Measurements from ENCODE around the gene ATG4B.
"Not testable (repeated sequence)": the region's sequence is repeated elsewhere in the genome, so short reads cannot be mapped to it uniquely, and the experiment has no call there.

Gene ATG4B

GRCh38 chr2:241637018-241637794, at the start of gene ATG4B, which contains the start of gene THAP4:
Gene ATG4B, plus strand, starts transcription at chr2:241637693. Its CDS starts 22 bp downstream, at chr2:241637715.
Gene THAP4, minus strand, starts transcription at chr2:241637158. Its CDS starts 141 bp downstream, at chr2:241637017.
- DNase-seq (ENCODE audit: low read depth): peak; percentile 64

GRCh38 chr2:241589863-241590262, 47.6 kb upstream of the ATG4B start:
- not testable (repeated sequence) for DNase-seq (ENCODE audit: low read depth)

- DNase-seq (ENCODE audit: low read depth): not testable (repeated sequence)
Observed at GRCh38 chr2:241590496-241591455, 46.7 kb upstream of the ATG4B start.

GRCh38 chr2:241592126-241592845, 45.2 kb upstream of the ATG4B start:
- no peak for DNase-seq (ENCODE audit: low read depth)

- DNase-seq (ENCODE audit: low read depth): no peak
Observed at GRCh38 chr2:241593271-241593670, 44.2 kb upstream of the ATG4B start.

- DNase-seq (ENCODE audit: low read depth): no peak
Observed at GRCh38 chr2:241595600-241596140, 41.8 kb upstream of the ATG4B start.

GRCh38 chr2:241597561-241597960, 39.9 kb upstream of the ATG4B start:
- DNase-seq (ENCODE audit: low read depth): no peak

GRCh38 chr2:241598061-241598460, 39.4 kb upstream of the ATG4B start:
- DNase-seq (ENCODE audit: low read depth): no peak

- DNase-seq (ENCODE audit: low read depth): no peak
Observed at GRCh38 chr2:241598487-241598886, 39.0 kb upstream of the ATG4B start.

GRCh38 chr2:241599615-241600014, 37.9 kb upstream of the ATG4B start:
- no peak for DNase-seq (ENCODE audit: low read depth)

GRCh38 chr2:241601841-241602240, 35.7 kb upstream of the ATG4B start:
- no peak for DNase-seq (ENCODE audit: low read depth)

- no peak for DNase-seq (ENCODE audit: low read depth)
Observed at GRCh38 chr2:241602720-241603119, 34.8 kb upstream of the ATG4B start.

GRCh38 chr2:241603686-241604085, 33.8 kb upstream of the ATG4B start:
- no peak for DNase-seq (ENCODE audit: low read depth)

- no peak for DNase-seq (ENCODE audit: low read depth)
Observed at GRCh38 chr2:241606186-241606585, 31.3 kb upstream of the ATG4B start.

GRCh38 chr2:241607162-241607885, 30.2 kb upstream of the ATG4B start:
- no peak for DNase-seq (ENCODE audit: low read depth)

GRCh38 chr2:241608881-241609280, 28.6 kb upstream of the ATG4B start:
- DNase-seq (ENCODE audit: low read depth): no peak

GRCh38 chr2:241609859-241610793, 27.4 kb upstream of the ATG4B start:
- DNase-seq (ENCODE audit: low read depth): peak; percentile 86

- DNase-seq (ENCODE audit: low read depth): no peak
Observed at GRCh38 chr2:241611062-241611461, 26.4 kb upstream of the ATG4B start.

GRCh38 chr2:241612156-241613016, 25.1 kb upstream of the ATG4B start:
- DNase-seq (ENCODE audit: low read depth): no peak

All from stimulated activated CD8-positive, alpha-beta memory T cell treated with anti-CD3 and anti-CD28 coated beads, Interleukin-12 subunit alpha, Interleukin-12 subunit beta, amount 100 ng/mL, for 4 hours (primary cell).